CD4-positive, alpha-beta T cell (primary cell): Measurements from ENCODE around the gene PPM1L. TPM values are rescaled to one million over a fixed set of nuclear protein-coding genes. Genes with fewer than 3 reads are reported as not detected.
"Not testable (repeated sequence)": the region's sequence is repeated elsewhere in the genome, so short reads cannot be mapped to it uniquely, and the experiment has no call there.

ENCODE experiments used
- ATAC-seq: fragments of 200-7000 bp; cut with Tn5 transposase; one replicate; pipeline ENCODE4 v1.10.0; 2022; ENCODE audit warnings: mild to moderate bottlenecking; ENCODE audit not compliant: poor library complexity
- CTCF ChIA-PET: fragments of 350-600 bp; sonication (Branson Sonifier 250); formaldehyde crosslinking; loops from one replicate; lab custom pipeline; 2021; ENCODE audit warnings: antibody characterized with exemption, inconsistent platforms; lab: Charles Lee
- POLR2A ChIA-PET: fragments of 350-600 bp; sonication (Branson Sonifier 250); formaldehyde crosslinking; loops from one replicate; lab custom pipeline; 2021; ENCODE audit warnings: antibody characterized with exemption, inconsistent platforms; lab: Charles Lee
- DNase-seq, 14 experiments: peaks; one replicate each; pipeline ENCODE4 v3.0.0-alpha.2; 2013 to 2020; ENCODE audit warnings: mixed read lengths in 2 of 14
- H3K27ac ChIP-seq, 2 donors: one replicate each; pipeline versions ENCODE4 v1.5.1 to v1.7.0; 2013; ENCODE audit warnings: low read length in 2 of 2, low read depth in 1 of 2, mild to moderate bottlenecking in 1 of 2
- H3K27me3 ChIP-seq, 2 experiments: 1 replicate in 1 of 2; 2 replicates in 1 of 2; pipeline versions ENCODE4 v1.6.1 to v1.7.0; 2013; ENCODE audit warnings: low read length in 2 of 2, control low read depth in 1 of 2, mild to moderate bottlenecking in 1 of 2, moderate library complexity in 1 of 2; ENCODE audit not compliant: insufficient read depth in 2 of 2, control insufficient read depth in 1 of 2
- H3K36me3 ChIP-seq: one replicate; pipeline ENCODE4 v1.6.1; 2013; ENCODE audit warnings: low read length, control low read depth; ENCODE audit not compliant: insufficient read depth
- H3K4me1 ChIP-seq: one replicate; pipeline ENCODE4 v1.6.1; 2013; ENCODE audit warnings: low read length, control low read depth; ENCODE audit not compliant: insufficient read depth
- H3K4me3 ChIP-seq: one replicate; pipeline ENCODE4 v1.5.1; 2013; ENCODE audit warnings: mild to moderate bottlenecking, low read length, moderate library complexity
- H3K9me3 ChIP-seq, 2 experiments: 1 replicate in 1 of 2; 2 replicates in 1 of 2; pipeline versions ENCODE4 v1.6.1 to v1.7.0; 2013; ENCODE audit warnings: low read length in 2 of 2, mild to moderate bottlenecking in 2 of 2, control low read depth in 1 of 2, moderate library complexity in 1 of 2; ENCODE audit not compliant: control insufficient read depth in 1 of 2, insufficient read depth in 1 of 2
- H3K27ac Mint-ChIP-seq: one replicate; pipeline ENCODE4 v1.8.0; 2020; ENCODE audit warnings: mixed read lengths
- H3K27me3 Mint-ChIP-seq: one replicate; pipeline ENCODE4 v1.8.0; 2021; ENCODE audit warnings: mixed read lengths
- H3K36me3 Mint-ChIP-seq: one replicate; pipeline ENCODE4 v1.8.0; 2021; ENCODE audit warnings: low read depth, mixed read lengths
- H3K4me1 Mint-ChIP-seq: one replicate; pipeline ENCODE4 v1.8.0; 2021; ENCODE audit warnings: low read depth, mixed read lengths
- H3K4me3 Mint-ChIP-seq: one replicate; pipeline ENCODE4 v1.8.0; 2020; ENCODE audit warnings: mild to moderate bottlenecking, mixed read lengths
- H3K9me3 Mint-ChIP-seq: one replicate; pipeline ENCODE4 v1.8.0; 2020; ENCODE audit warnings: mixed read lengths
- CTCF ChIP-seq: fragments of 200-600 bp; IDR thresholded peaks from one replicate; pipeline ENCODE4 v1.8.0; 2022; ENCODE audit warnings: antibody characterized with exemption, mild to moderate bottlenecking
- intact Hi-C, 2 experiments: fragments of 100-400 bp; cut with DNase I in 1 of 2; cut with micrococcal nuclease in 1 of 2; formaldehyde crosslinking; loops; one replicate each; pipeline versions ENCODE4 v1.15.1 to v1.9.0; 2023 to 2025; cut with DNase I, micrococcal nuclease
- total RNA-seq, 174 experiments: library from RNA in 2 of 174; stranded (reverse) in 2 of 174; gene quantifications; one replicate each; pipeline ENCODE4 v1.2.3 and lab custom pipeline; 2021 to 2026

Gene PPM1L
- total RNA-seq, 2 experiments from 2014 or later: 3.0 to 3.4 TPM

GRCh38 chr3:161028555-161029153 is 272.6 kb downstream of the PPM1L start:
- H3K27ac Mint-ChIP-seq: no peak overlapping the region
- DNase-seq (no peak), ATAC-seq (no peak)
- intact Hi-C loops: no loop called here
- Histone ChIP-seq H3K4me3 (no peak overlapping the region), H3K4me1 (no peaks in the 10 kb centered on the region), H3K36me3 (no peaks in the 10 kb centered on the region), H3K27me3 (no peaks in the 10 kb centered on the region), H3K27ac (no peak overlapping the region), H3K9me3 (peaks cover 1 to 7% of the 10 kb centered on the region in 2 experiments)
- peaks cover 3% of the 10 kb centered on the region for H3K9me3 Mint-ChIP-seq
- ChIA-PET CTCF (no interaction called here), POLR2A (no interaction called here)
- no peak overlapping the region for H3K4me3 Mint-ChIP-seq
- TF ChIP-seq CTCF: no peak
- no peaks in the 10 kb centered on the region for H3K27me3 Mint-ChIP-seq
- no peaks in the 10 kb centered on the region for H3K36me3 Mint-ChIP-seq
- no peaks in the 10 kb centered on the region for H3K4me1 Mint-ChIP-seq

GRCh38 chr3:161031134-161031533 is 275.1 kb downstream of the PPM1L start:
- POLR2A ChIA-PET: no interaction called here
- DNase-seq (no peak), ATAC-seq (no peak)
- Histone ChIP-seq H3K27me3 (no peaks in the 10 kb centered on the region), H3K4me1 (no peaks in the 10 kb centered on the region), H3K9me3 (peaks cover 0 to 3% of the 10 kb centered on the region in 2 experiments), H3K27ac (no peak overlapping the region), H3K4me3 (no peak overlapping the region), H3K36me3 (no peaks in the 10 kb centered on the region)
- CTCF ChIA-PET: no interaction called here
- intact Hi-C loops: no loop called here
- no peaks in the 10 kb centered on the region for H3K27me3 Mint-ChIP-seq
- no peak overlapping the region for H3K27ac Mint-ChIP-seq
- H3K9me3 Mint-ChIP-seq: peaks cover 8% of the 10 kb centered on the region
- H3K4me3 Mint-ChIP-seq: no peak overlapping the region
- H3K4me1 Mint-ChIP-seq: peaks cover 9% of the 10 kb centered on the region
- no peaks in the 10 kb centered on the region for H3K36me3 Mint-ChIP-seq
- no peak for TF ChIP-seq CTCF

GRCh38 chr3:161034913-161035550 is 279.0 kb downstream of the PPM1L start:
- peak in 2 of 14 experiments; percentile 40 to 48 for DNase-seq
- H3K27ac Mint-ChIP-seq, CTCF ChIA-PET, H3K4me1 Mint-ChIP-seq, H3K4me3 ChIP-seq, H3K36me3 Mint-ChIP-seq, H3K27me3 ChIP-seq, H3K27me3 Mint-ChIP-seq, H3K9me3 ChIP-seq, H3K4me1 ChIP-seq, H3K36me3 ChIP-seq, H3K27ac ChIP-seq, H3K4me3 Mint-ChIP-seq, intact Hi-C loops, ATAC-seq: not testable (repeated sequence)
- peaks cover 13% of the 10 kb centered on the region for H3K9me3 Mint-ChIP-seq
- POLR2A ChIA-PET: interaction anchor here (0.7 kb wide), 1 partner anchor 8 kb away, joined by 4 read pairs; no protein-coding TSS in a partner anchor
